ENCODE data around the gene MAGI1. TPM values are rescaled to one million over a fixed set of nuclear protein-coding genes. Genes with fewer than 3 reads are reported as not detected.

MAGI1 gene
- polyA plus RNA-seq, 1 of the 3 experiments (the other 2 are of a cell fraction) = 10.3 TPM

GRCh38 chr3:65742914-65743313 lies 295.8 kb downstream of the MAGI1 start:
- Histone ChIP-seq H3K27me3 (ENCODE audit: insufficient read depth) (no peaks in the 10 kb centered on the region), H4K20me1 (ENCODE audit: insufficient read depth) (no peaks in the 10 kb centered on the region), H3K79me2 (ENCODE audit: insufficient read depth) (peaks cover 32% of the 10 kb centered on the region), H3K4me1 (ENCODE audit: control insufficient read depth in 1 of 2, insufficient read depth in 2 of 2, low read depth in 1 of 2, low read length in 1 of 2) (peaks cover 3 to 5% of the 10 kb centered on the region in 2 experiments; a peak in 1 of 4 replicates), H2AFZ (ENCODE audit: low read depth) (no peak overlapping the region), H3K4me3 (ENCODE audit: low read depth in 2 of 2, low read length in 1 of 2) (no peak overlapping the region), H3K9ac (no peak overlapping the region), H3F3A (replicated peaks; ENCODE audit: insufficient read depth) (peaks cover 8% of the 10 kb centered on the region), H3K9me3 (no peaks in the 10 kb centered on the region), H3K27ac (ENCODE audit: low read depth in 2 of 2, low read length in 1 of 2) (peak overlapping the region in 1 of 2 experiments; percentile 77; a peak in 2 of 4 replicates), H3K9me2 (no peaks in the 10 kb centered on the region), H3K4me2 (peak overlapping the region; percentile 27; the same call in 1 of the 2 replicates), H3K36me3 (replicated peaks in 1 of 2; ENCODE audit: control insufficient read depth in 1 of 2, insufficient read depth in 2 of 2, low read length in 1 of 2) (no peaks in the 10 kb centered on the region)
- WGBS (ENCODE audit: low lambda C conversion rate) = 27% methylated on average over 1 of the region's 1 CpG
- CTCF ChIA-PET = interaction anchor here (1.0 to 2.5 kb wide), 4 partner anchors 9 to 306 kb away, joined by 3 to 14 read pairs (median 4); no protein-coding TSS in a partner anchor
- TF ChIP-seq CTCF (IDR thresholded peaks at IDR 0.05) (no peak), USF1 (IDR thresholded peaks at IDR 0.05; ENCODE audit: borderline replicate concordance, low read depth) (no peak), JUND (IDR thresholded peaks at IDR 0.05) (peak; percentile 40), TEAD4 (IDR thresholded peaks at IDR 0.05; ENCODE audit: borderline replicate concordance, insufficient read depth) (no peak), FOSL2 (IDR thresholded peaks at IDR 0.05; ENCODE audit: borderline replicate concordance, low read depth) (peak; percentile 35; the same call in 1 of the 2 replicates), IRF3 (IDR thresholded peaks at IDR 0.05; ENCODE audit: low read depth, low read length) (no peak), TCF12 (IDR thresholded peaks at IDR 0.05) (peak; percentile 38; the same call in 1 of the 2 replicates), SMC3 (IDR thresholded peaks at IDR 0.05; ENCODE audit: low read depth, low read length) (no peak), POLR2AphosphoS5 (IDR thresholded peaks at IDR 0.05; ENCODE audit: low read depth, low read length) (no peak), REST (IDR thresholded peaks at IDR 0.05; ENCODE audit: low read depth, low read length) (no peak), ELF1 (IDR thresholded peaks at IDR 0.05) (no peak), NFIC (IDR thresholded peaks at IDR 0.05; ENCODE audit: borderline replicate concordance) (no peak), MEF2A (IDR thresholded peaks at IDR 0.05; ENCODE audit: borderline replicate concordance, low read depth) (no peak), FOXJ3 (CRISPR knock-in tag; IDR thresholded peaks at IDR 0.05) (no peak), EZH2phosphoT487 (IDR thresholded peaks at IDR 0.05; ENCODE audit: borderline replicate concordance, low read depth) (no peak)
- DNase-seq = no peak
- POLR2A ChIA-PET = no interaction called here

Data from SK-N-SH (cell line).